Mammary epithelial cell (primary cell): ENCODE measurements around the gene EPHA6.

Experiments used
- CTCF ChIP-seq, 2 donors: IDR thresholded peaks in 1 of 2; conservative IDR thresholded peaks in 1 of 2; 2 replicates each; pipeline ENCODE4 v1.5.1; 2011 to 2012; ENCODE audit warnings: inconsistent platforms in 2 of 2, low read length in 2 of 2, mild to moderate bottlenecking in 2 of 2, control low read depth in 1 of 2, low read depth in 1 of 2; ENCODE audit not compliant: insufficient read depth in 1 of 2; ENCODE audit errors: extremely low read depth in 1 of 2
- EZH2 ChIP-seq: IDR thresholded peaks from 2 replicates; pipeline ENCODE4 v1.6.1; 2012; ENCODE audit warnings: low read length, inconsistent platforms, borderline replicate concordance

GRCh38 chr3:96844204-96844514 is 29.8 kb downstream of the EPHA6 start:
- TF ChIP-seq CTCF (conservative IDR thresholded peaks at IDR 0.05 in 1 of 2, IDR thresholded peaks at IDR 0.05 in 1 of 2; ENCODE audit: extremely low read depth in 1 of 2, insufficient read depth in 1 of 2, low read depth in 1 of 2, low read length in 2 of 2) = no peak
- TF ChIP-seq EZH2 = no peak
